Calu3 (cell line): ENCODE data around the gene CACNA2D3. TPM values are rescaled to one million over a fixed set of nuclear protein-coding genes. Genes with fewer than 3 reads are reported as not detected.

Experiments
- BruUV-seq: library from RNA; stranded (reverse); fragments of 400-500 nt; replicated peaks from 2 replicates; lab custom pipeline; 2021; lab: Mats Ljungman, UMichigan
- CTCF ChIA-PET: fragments of 300-600 bp; sonication (Branson Sonifier 250); formaldehyde crosslinking; loops from one replicate; lab custom pipeline; 2022; ENCODE audit warnings: antibody characterized with exemption; lab: Charles Lee
- DNase-seq: peaks from one replicate; pipeline ENCODE4 v3.0.0; 2022
- H3K27ac Mint-ChIP-seq: one replicate; pipeline ENCODE4 v1.8.0; 2022; ENCODE audit warnings: mixed read lengths; ENCODE audit not compliant: unreplicated experiment
- H3K27me3 Mint-ChIP-seq: one replicate; pipeline ENCODE4 v1.8.0; 2022; ENCODE audit warnings: mixed read lengths; ENCODE audit not compliant: unreplicated experiment
- H3K36me3 Mint-ChIP-seq: one replicate; pipeline ENCODE4 v1.8.0; 2022; ENCODE audit warnings: mild to moderate bottlenecking, moderate library complexity, mixed read lengths; ENCODE audit not compliant: insufficient read depth, unreplicated experiment
- H3K4me1 Mint-ChIP-seq: one replicate; pipeline ENCODE4 v1.8.0; 2022; ENCODE audit warnings: mild to moderate bottlenecking, low read depth, mixed read lengths; ENCODE audit not compliant: unreplicated experiment
- H3K4me3 Mint-ChIP-seq: one replicate; pipeline ENCODE4 v1.8.0; 2022; ENCODE audit warnings: mild to moderate bottlenecking, low read depth, moderate library complexity, mixed read lengths; ENCODE audit not compliant: unreplicated experiment
- H3K9me3 Mint-ChIP-seq: one replicate; pipeline ENCODE4 v1.8.0; 2022; ENCODE audit warnings: low read depth, mixed read lengths; ENCODE audit not compliant: unreplicated experiment
- intact Hi-C: fragments of 100-400 bp; cut with micrococcal nuclease; formaldehyde crosslinking; loops from one replicate; pipeline ENCODE4 v1.10.0; 2022; ENCODE audit not compliant: unreplicated experiment
- total RNA-seq: library from RNA; stranded (reverse); gene quantifications from 2 replicates; pipeline ENCODE4 v1.2.3, GENCODE V29; 2022
- TF ChIP-seq, protein P1 (sequence below): fragments of 200-600 bp; IDR thresholded peaks from one replicate; pipeline ENCODE4 v1.8.0; 2022; ENCODE audit warnings: antibody characterized with exemption; ENCODE audit not compliant: unreplicated experiment

Gene CACNA2D3
- total RNA-seq, 1 experiment from 2014 or later, result not detected

DNA sequence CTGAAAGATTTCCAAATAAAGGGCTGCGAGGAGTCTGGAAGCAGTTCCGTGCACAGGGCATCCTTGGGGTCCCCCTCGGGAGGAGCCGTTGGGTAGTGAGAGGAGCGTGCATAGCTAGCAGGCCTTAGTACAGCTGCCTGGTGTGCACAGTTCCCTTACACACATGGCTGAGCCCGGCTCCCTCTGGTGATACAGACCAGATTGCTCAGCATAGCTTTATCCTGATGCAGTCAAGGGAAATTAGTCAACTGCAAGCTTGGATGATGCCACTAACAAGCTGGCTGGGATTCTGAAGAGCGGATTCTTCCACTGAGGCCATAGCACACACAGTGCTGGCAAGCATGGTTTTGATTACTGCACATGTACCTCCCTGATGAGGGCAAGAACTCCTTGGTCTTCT, 456.1 kb downstream of the CACNA2D3 start:
- DNase-seq, result no peak
- no peaks in the 10 kb centered on the region for H3K4me1 Mint-ChIP-seq
- H3K36me3 Mint-ChIP-seq, result no peaks in the 10 kb centered on the region
- intact Hi-C loops, result no loop called here
- H3K27me3 Mint-ChIP-seq, result no peaks in the 10 kb centered on the region
- H3K4me3 Mint-ChIP-seq, result no peak overlapping the region
- no peak overlapping the region for H3K27ac Mint-ChIP-seq
- peaks cover 10% of the 10 kb centered on the region for H3K9me3 Mint-ChIP-seq
- CTCF ChIA-PET, result no interaction called here
- TF ChIP-seq, protein P1, sequence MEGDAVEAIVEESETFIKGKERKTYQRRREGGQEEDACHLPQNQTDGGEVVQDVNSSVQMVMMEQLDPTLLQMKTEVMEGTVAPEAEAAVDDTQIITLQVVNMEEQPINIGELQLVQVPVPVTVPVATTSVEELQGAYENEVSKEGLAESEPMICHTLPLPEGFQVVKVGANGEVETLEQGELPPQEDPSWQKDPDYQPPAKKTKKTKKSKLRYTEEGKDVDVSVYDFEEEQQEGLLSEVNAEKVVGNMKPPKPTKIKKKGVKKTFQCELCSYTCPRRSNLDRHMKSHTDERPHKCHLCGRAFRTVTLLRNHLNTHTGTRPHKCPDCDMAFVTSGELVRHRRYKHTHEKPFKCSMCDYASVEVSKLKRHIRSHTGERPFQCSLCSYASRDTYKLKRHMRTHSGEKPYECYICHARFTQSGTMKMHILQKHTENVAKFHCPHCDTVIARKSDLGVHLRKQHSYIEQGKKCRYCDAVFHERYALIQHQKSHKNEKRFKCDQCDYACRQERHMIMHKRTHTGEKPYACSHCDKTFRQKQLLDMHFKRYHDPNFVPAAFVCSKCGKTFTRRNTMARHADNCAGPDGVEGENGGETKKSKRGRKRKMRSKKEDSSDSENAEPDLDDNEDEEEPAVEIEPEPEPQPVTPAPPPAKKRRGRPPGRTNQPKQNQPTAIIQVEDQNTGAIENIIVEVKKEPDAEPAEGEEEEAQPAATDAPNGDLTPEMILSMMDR, result no peak
- BruUV-seq, result no TSS peak

GRCh38 chr3:54580453-54580852, 458.1 kb downstream of the CACNA2D3 start:
- Mint-ChIP-seq H3K36me3 (no peaks in the 10 kb centered on the region), H3K4me1 (no peaks in the 10 kb centered on the region), H3K27me3 (no peaks in the 10 kb centered on the region), H3K9me3 (peaks cover 14% of the 10 kb centered on the region), H3K4me3 (no peak overlapping the region), H3K27ac (no peak overlapping the region)
- TF ChIP-seq, protein P1, result no peak
- BruUV-seq, result no TSS peak
- CTCF ChIA-PET, result interaction anchor here (0.6 kb wide), 1 partner anchor 22 kb away, joined by 4 read pairs; no protein-coding TSS in a partner anchor
- DNase-seq, result no peak
- intact Hi-C loops, result no loop called here

- TF ChIP-seq, protein P1, result no peak
- no peak for DNase-seq
- no peaks in the 10 kb centered on the region for H3K4me1 Mint-ChIP-seq
- no peaks in the 10 kb centered on the region for H3K36me3 Mint-ChIP-seq
- H3K27ac Mint-ChIP-seq, result no peak overlapping the region
- peaks cover 14% of the 10 kb centered on the region for H3K9me3 Mint-ChIP-seq
- no TSS peak for BruUV-seq
- intact Hi-C loops, result no loop called here
- H3K4me3 Mint-ChIP-seq, result no peak overlapping the region
- no peaks in the 10 kb centered on the region for H3K27me3 Mint-ChIP-seq
- CTCF ChIA-PET, result no interaction called here
These were observed 460.1 kb downstream of the CACNA2D3 start for GRCh38 chr3:54582424-54582823.

- Mint-ChIP-seq H3K9me3 (peaks cover 5% of the 10 kb centered on the region), H3K4me3 (no peak overlapping the region), H3K4me1 (no peaks in the 10 kb centered on the region), H3K27me3 (no peaks in the 10 kb centered on the region), H3K27ac (no peak overlapping the region), H3K36me3 (no peaks in the 10 kb centered on the region)
- TF ChIP-seq, protein P1, result no peak
- no peak for DNase-seq
- BruUV-seq, result no TSS peak
- intact Hi-C loops, result no loop called here
- CTCF ChIA-PET, result no interaction called here
These were observed 468.8 kb downstream of the CACNA2D3 start for GRCh38 chr3:54591157-54591556.
